ENCODE results near the gene ARID1B. TPM values are rescaled to one million over a fixed set of nuclear protein-coding genes. Genes with fewer than 3 reads are reported as not detected.

The ARID1B gene
- total and polyA plus RNA-seq, 2 donors (not counting 1 experiment from before 2014, with no cell fraction given): 47.2 to 280 TPM

GRCh38 chr6:157174731-157175130 lies 397.6 kb downstream of the ARID1B start:
- POLR2A ChIA-PET: no interaction called here
- H3K4me1 Mint-ChIP-seq: no peaks in the 10 kb centered on the region
- Histone ChIP-seq H3K27me3 (replicated peaks in 1 of 4; ENCODE audit: control extremely low read depth in 1 of 4, control insufficient read depth in 3 of 4, insufficient read depth in 4 of 4, low read length in 3 of 4) (no peaks in the 10 kb centered on the region), H3K79me2 (ENCODE audit: control insufficient read depth, insufficient read depth, low read length) (peaks cover 4% of the 10 kb centered on the region), H3K9me3 (ENCODE audit: control extremely low read depth in 1 of 3, control insufficient read depth in 2 of 3, insufficient read depth in 1 of 3, low read length in 2 of 3) (no peaks in the 10 kb centered on the region), H3K36me3 (replicated peaks in 1 of 2; ENCODE audit: control extremely low read depth in 1 of 2, control insufficient read depth in 1 of 2, extremely low read depth in 1 of 2, insufficient read depth in 2 of 2, low read length in 1 of 2) (peaks cover 6 to 58% of the 10 kb centered on the region in 2 experiments), H3K4me2 (replicated peaks; ENCODE audit: low read depth, low read length, poor library complexity, severe bottlenecking) (no peak overlapping the region), H2AFZ (ENCODE audit: insufficient read depth, low read depth, low read length, poor library complexity, severe bottlenecking) (no peak overlapping the region), H3K4me3 (ENCODE audit: control extremely low read depth in 1 of 5, extremely low read depth in 1 of 5, insufficient read depth in 1 of 5, low read depth in 2 of 5, low read length in 4 of 5) (no peak overlapping the region), H3K9ac (ENCODE audit: low read length) (no peak overlapping the region), H4K20me1 (ENCODE audit: control insufficient read depth, insufficient read depth, low read length, poor library complexity, severe bottlenecking) (peaks cover 19% of the 10 kb centered on the region), H3K4me1 (ENCODE audit: control insufficient read depth in 2 of 2, insufficient read depth in 2 of 2, low read length in 2 of 2) (no peaks in the 10 kb centered on the region), H3K27ac (ENCODE audit: low read length in 2 of 2) (no peak overlapping the region)
- no peak overlapping the region for H3K27ac Mint-ChIP-seq
- no peak overlapping the region for H3K4me3 Mint-ChIP-seq
- DNase-seq (no peak), ATAC-seq (ENCODE audit: low read depth) (no peak)
- intact Hi-C loops (cut with micrococcal nuclease): no loop called here
- no peaks in the 10 kb centered on the region for H3K9me3 Mint-ChIP-seq (ENCODE audit: insufficient read depth)
- CTCF ChIA-PET: no interaction called here
- TF ChIP-seq CTCF (IDR thresholded peaks at IDR 0.05) (no peak), EZH2 (IDR thresholded peaks at IDR 0.05; ENCODE audit: borderline replicate concordance, insufficient read depth, low read depth, low read length, poor library complexity, severe bottlenecking) (no peak)
- no peaks in the 10 kb centered on the region for H3K27me3 Mint-ChIP-seq

GRCh38 chr6:157177731-157178336 lies 400.7 kb downstream of the ARID1B start:
- ATAC-seq (ENCODE audit: low read depth) (no peak), DNase-seq (no peak)
- ChIA-PET CTCF (interaction anchor here (0.9 kb wide), 1 partner anchor 614 kb away, joined by 3 read pairs; no protein-coding TSS in a partner anchor), POLR2A (no interaction called here)
- WGBS (ENCODE audit: insufficient coverage): over 99% methylated on average over 13 of the region's 15 CpGs
- Mint-ChIP-seq H3K4me3 (no peak overlapping the region), H3K4me1 (no peaks in the 10 kb centered on the region), H3K27me3 (no peaks in the 10 kb centered on the region), H3K9me3 (ENCODE audit: insufficient read depth) (no peaks in the 10 kb centered on the region), H3K27ac (no peak overlapping the region)
- Histone ChIP-seq H3K79me2 (ENCODE audit: control insufficient read depth, insufficient read depth, low read length) (peaks cover 4% of the 10 kb centered on the region), H3K36me3 (replicated peaks in 1 of 2; ENCODE audit: control extremely low read depth in 1 of 2, control insufficient read depth in 1 of 2, extremely low read depth in 1 of 2, insufficient read depth in 2 of 2, low read length in 1 of 2) (peaks cover 9 to 54% of the 10 kb centered on the region in 2 experiments), H3K9ac (ENCODE audit: low read length) (no peak overlapping the region), H4K20me1 (ENCODE audit: control insufficient read depth, insufficient read depth, low read length, poor library complexity, severe bottlenecking) (peaks cover 6% of the 10 kb centered on the region), H2AFZ (ENCODE audit: insufficient read depth, low read depth, low read length, poor library complexity, severe bottlenecking) (no peak overlapping the region), H3K27ac (ENCODE audit: low read length in 2 of 2) (no peak overlapping the region), H3K4me1 (ENCODE audit: control insufficient read depth in 2 of 2, insufficient read depth in 2 of 2, low read length in 2 of 2) (no peaks in the 10 kb centered on the region), H3K4me3 (ENCODE audit: control extremely low read depth in 1 of 5, extremely low read depth in 1 of 5, insufficient read depth in 1 of 5, low read depth in 2 of 5, low read length in 4 of 5) (no peak overlapping the region), H3K27me3 (replicated peaks in 1 of 4; ENCODE audit: control extremely low read depth in 1 of 4, control insufficient read depth in 3 of 4, insufficient read depth in 4 of 4, low read length in 3 of 4) (no peaks in the 10 kb centered on the region), H3K9me3 (ENCODE audit: control extremely low read depth in 1 of 3, control insufficient read depth in 2 of 3, insufficient read depth in 1 of 3, low read length in 2 of 3) (no peaks in the 10 kb centered on the region), H3K4me2 (replicated peaks; ENCODE audit: low read depth, low read length, poor library complexity, severe bottlenecking) (no peak overlapping the region)
- intact Hi-C loops (cut with micrococcal nuclease): no loop called here
- TF ChIP-seq EZH2 (IDR thresholded peaks at IDR 0.05; ENCODE audit: borderline replicate concordance, insufficient read depth, low read depth, low read length, poor library complexity, severe bottlenecking) (no peak), CTCF (IDR thresholded peaks at IDR 0.05) (no peak)
